ENCODE results near the gene DDIAS.

The DDIAS gene

DNA sequence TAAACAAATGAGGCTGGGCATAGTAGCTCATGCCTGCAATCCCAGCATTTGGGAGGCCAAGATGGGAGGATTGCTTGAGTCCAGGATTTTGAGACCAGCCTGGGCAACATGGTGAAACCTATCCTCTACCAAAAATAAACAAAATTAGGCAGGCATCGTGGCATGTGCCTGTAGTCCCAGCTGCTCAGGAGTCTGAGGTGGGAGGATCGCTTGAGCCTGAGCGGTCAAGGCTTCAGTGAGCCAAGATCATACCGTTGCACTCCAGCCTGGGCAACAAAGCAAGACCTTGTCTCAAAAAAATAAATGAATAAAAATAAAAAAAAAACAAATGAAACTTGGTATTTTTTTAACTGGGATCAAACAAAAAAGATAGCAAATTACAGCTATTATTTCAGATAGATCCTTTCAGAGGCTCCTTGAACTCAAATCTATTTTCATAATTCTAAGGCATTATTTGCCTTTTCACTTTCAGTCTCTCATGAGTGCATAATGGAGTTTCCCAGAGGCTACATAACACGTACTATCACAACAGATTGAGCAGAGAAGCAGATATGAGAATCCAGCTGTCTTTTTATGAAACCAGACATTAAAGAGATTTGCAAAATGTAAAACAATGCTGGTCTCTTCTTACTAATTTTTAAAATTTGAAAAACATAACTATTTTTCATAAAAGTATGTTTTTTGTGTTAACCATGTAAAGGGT is 23.1 kb downstream of the DDIAS start:
- TF ChIP-seq, protein P1, sequence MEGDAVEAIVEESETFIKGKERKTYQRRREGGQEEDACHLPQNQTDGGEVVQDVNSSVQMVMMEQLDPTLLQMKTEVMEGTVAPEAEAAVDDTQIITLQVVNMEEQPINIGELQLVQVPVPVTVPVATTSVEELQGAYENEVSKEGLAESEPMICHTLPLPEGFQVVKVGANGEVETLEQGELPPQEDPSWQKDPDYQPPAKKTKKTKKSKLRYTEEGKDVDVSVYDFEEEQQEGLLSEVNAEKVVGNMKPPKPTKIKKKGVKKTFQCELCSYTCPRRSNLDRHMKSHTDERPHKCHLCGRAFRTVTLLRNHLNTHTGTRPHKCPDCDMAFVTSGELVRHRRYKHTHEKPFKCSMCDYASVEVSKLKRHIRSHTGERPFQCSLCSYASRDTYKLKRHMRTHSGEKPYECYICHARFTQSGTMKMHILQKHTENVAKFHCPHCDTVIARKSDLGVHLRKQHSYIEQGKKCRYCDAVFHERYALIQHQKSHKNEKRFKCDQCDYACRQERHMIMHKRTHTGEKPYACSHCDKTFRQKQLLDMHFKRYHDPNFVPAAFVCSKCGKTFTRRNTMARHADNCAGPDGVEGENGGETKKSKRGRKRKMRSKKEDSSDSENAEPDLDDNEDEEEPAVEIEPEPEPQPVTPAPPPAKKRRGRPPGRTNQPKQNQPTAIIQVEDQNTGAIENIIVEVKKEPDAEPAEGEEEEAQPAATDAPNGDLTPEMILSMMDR (IDR thresholded peaks at IDR 0.05; ENCODE audit: low read depth, low read length), result no peak
- H3K4me3 ChIP-seq (ENCODE audit: low read depth, low read length), result no peak overlapping the region
- in situ Hi-C loops (cut with HindIII; ENCODE audit: low sequenced_read_pairs), result no loop called here
- no peak for DNase-seq (ENCODE audit: low read depth, low spot score)

DNA sequence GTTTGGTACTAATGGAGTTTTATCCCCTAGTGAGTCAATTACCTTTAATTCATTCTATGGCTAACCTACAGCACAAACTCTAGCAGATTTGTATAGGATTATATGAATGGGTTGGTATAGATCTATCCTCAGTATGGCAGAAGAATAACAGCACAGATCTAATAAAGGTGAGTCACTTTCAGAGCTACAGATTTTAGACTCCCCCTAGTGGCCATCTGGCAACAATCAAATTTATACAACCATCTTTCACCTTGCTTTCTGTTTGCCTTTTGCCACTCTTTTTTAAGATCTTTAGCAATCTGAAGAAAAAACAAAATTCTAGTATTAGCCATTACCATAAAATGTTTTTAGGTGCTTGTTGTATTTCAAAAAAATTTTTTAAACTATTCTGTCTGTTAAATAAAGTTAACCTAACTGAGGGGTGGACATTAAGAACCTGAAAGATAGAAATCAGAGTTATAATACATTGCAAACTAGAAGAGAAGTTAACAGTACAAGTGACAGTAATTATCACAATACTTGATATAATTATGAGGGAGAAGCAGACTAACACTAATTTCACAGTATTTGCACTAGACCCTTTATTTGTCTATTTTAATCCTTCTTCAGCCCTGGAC is 25.8 kb downstream of the DDIAS start:
- TF ChIP-seq, protein P1 (IDR thresholded peaks at IDR 0.05; ENCODE audit: low read depth, low read length), result peak; percentile 74
- peak; percentile 67 for DNase-seq (ENCODE audit: low read depth, low spot score)
- in situ Hi-C loops (cut with HindIII; ENCODE audit: low sequenced_read_pairs), result no loop called here
- no peak overlapping the region for H3K4me3 ChIP-seq (ENCODE audit: low read depth, low read length)

DNA sequence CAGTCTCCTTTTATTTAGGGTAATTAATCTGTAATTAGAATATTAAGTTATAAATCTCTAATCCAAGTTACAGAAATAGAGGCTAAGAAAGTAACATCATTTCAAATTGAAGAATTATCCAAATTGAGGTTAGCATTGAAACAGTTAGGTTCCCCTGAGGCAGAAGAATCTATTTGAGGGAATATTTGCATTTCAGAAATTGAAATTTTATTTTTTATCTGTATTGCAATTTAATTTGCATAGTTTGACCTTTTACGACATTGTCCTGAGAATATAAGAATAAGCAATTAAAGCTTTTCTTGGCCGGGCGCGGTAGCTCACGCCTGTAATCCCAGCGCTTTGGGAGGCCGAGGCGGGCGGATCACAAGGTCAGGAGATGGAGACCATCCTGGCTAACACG is 27.6 kb downstream of the DDIAS start:
- in situ Hi-C loops (cut with HindIII; ENCODE audit: low sequenced_read_pairs), result no loop called here
- H3K4me3 ChIP-seq (ENCODE audit: low read depth, low read length), result no peak overlapping the region
- no peak for DNase-seq (ENCODE audit: low read depth, low spot score)
- TF ChIP-seq, protein P1 (IDR thresholded peaks at IDR 0.05; ENCODE audit: low read depth, low read length), result no peak

DNA sequence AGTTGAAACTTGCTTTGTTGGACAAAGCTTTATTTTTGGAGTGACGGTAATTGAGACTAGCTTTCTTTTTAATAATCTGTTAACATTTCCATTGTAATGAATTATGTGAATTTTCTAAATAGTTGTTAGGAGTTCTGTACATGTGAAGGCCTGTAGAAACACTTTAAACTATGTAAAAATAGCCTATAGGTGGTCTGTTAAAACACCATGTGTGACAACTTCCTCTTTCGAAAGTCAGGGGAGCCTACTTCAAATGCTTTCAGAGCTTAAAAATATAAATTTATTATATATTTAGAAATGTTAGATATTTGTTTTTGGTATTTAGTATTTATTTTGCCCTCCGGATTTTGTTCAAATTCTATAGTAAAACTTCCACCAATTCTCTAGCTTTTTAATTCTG is 28.7 kb downstream of the DDIAS start:
- in situ Hi-C loops (cut with HindIII; ENCODE audit: low sequenced_read_pairs), result no loop called here
- H3K4me3 ChIP-seq (ENCODE audit: low read depth, low read length), result no peak overlapping the region
- TF ChIP-seq, protein P1 (IDR thresholded peaks at IDR 0.05; ENCODE audit: low read depth, low read length), result no peak
- DNase-seq (ENCODE audit: low read depth, low spot score), result no peak

DNA sequence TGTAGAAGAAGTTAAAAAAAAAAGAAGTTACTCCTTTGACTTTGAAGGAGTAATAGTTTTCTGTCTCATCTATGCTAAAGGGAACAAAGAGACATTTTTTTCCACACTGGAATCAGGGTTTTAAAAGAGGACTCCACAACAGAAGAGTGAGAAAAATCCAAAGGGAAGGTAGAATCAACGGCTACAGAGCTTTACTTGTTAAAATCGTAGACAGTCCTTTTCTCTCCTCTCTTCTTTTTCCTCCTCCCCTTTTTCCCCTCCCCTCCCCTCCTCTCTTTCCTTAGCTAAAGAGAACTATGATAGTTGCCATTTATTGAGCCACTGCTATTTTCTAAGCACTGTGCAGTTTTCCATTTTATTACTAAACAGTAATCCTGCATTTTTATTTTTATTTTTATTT is 29.2 kb downstream of the DDIAS start:
- no peak overlapping the region for H3K4me3 ChIP-seq (ENCODE audit: low read depth, low read length)
- in situ Hi-C loops (cut with HindIII; ENCODE audit: low sequenced_read_pairs), result no loop called here
- no peak for DNase-seq (ENCODE audit: low read depth, low spot score)
- TF ChIP-seq, protein P1 (IDR thresholded peaks at IDR 0.05; ENCODE audit: low read depth, low read length), result no peak

DNA sequence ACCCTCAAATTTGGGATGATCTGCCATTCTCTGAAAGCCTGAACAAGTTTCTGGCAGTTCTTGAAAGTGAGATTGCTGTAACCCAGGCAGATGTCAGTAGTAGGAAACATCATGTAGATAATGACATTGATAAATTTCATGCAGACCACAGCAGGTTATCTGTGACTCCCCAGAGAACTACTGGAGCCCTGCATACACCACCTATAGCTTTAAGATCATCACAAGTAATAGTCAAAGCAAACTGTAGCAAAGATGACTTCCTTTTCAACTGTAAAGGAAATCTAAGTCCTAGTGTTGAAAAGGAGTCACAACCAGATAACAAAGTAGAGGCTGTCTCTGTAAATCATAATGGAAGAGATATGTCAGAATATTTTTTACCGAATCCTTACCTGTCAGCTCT is 31.0 kb downstream of the DDIAS start:
- in situ Hi-C loops (cut with HindIII; ENCODE audit: low sequenced_read_pairs), result no loop called here
- no peak for DNase-seq (ENCODE audit: low read depth, low spot score)
- TF ChIP-seq, protein P1 (IDR thresholded peaks at IDR 0.05; ENCODE audit: low read depth, low read length), result no peak
- no peak overlapping the region for H3K4me3 ChIP-seq (ENCODE audit: low read depth, low read length)
